Peyer's patch (tissue), 4 donors: Measurements from ENCODE around the gene STXBP3.

Source experiments
- POLR2A ChIP-seq, 2 donors: fragments of 450-650 bp; IDR thresholded peaks; one replicate each; pipeline ENCODE4 v1.5.1; 2017; ENCODE audit warnings: antibody characterized with exemption in 2 of 2, mild to moderate bottlenecking in 2 of 2, moderate library complexity in 2 of 2
- TF ChIP-seq, protein P1 (sequence below), 6 experiments: fragments of 450-650 bp in 4 of 6; fragments of 200-600 bp in 2 of 6; sonication (generic) in 1 of 6; IDR thresholded peaks; one replicate each; pipeline ENCODE4 v1.5.1; 2017 to 2019; ENCODE audit warnings: antibody characterized with exemption in 6 of 6, mild to moderate bottlenecking in 3 of 6, moderate library complexity in 1 of 6

DNA sequence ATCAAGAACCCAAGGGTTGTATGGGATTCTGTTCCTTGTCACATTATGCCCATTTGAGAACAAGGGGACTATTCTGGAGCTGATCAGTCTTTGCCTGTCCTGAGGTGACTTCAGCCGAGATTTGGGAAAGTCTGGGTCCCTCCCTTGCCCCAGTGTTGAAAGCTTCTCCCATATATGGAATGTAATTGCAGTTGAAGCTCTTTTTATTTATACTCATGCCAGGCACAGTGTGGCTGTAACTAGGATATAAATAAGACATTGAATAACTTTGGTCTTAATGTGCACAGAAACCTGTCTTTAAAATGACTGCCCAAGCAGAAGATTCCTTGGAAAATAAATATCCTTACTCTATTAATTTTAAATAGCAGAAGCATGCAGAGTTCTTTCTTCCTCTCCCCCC lies 95.2 kb downstream of the STXBP3 start:
- TF ChIP-seq, protein P1, sequence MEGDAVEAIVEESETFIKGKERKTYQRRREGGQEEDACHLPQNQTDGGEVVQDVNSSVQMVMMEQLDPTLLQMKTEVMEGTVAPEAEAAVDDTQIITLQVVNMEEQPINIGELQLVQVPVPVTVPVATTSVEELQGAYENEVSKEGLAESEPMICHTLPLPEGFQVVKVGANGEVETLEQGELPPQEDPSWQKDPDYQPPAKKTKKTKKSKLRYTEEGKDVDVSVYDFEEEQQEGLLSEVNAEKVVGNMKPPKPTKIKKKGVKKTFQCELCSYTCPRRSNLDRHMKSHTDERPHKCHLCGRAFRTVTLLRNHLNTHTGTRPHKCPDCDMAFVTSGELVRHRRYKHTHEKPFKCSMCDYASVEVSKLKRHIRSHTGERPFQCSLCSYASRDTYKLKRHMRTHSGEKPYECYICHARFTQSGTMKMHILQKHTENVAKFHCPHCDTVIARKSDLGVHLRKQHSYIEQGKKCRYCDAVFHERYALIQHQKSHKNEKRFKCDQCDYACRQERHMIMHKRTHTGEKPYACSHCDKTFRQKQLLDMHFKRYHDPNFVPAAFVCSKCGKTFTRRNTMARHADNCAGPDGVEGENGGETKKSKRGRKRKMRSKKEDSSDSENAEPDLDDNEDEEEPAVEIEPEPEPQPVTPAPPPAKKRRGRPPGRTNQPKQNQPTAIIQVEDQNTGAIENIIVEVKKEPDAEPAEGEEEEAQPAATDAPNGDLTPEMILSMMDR (IDR thresholded peaks at IDR 0.05): no peak
- TF ChIP-seq POLR2A (IDR thresholded peaks at IDR 0.05): no peak
